ENCODE results near the gene CHN1.
A peak's percentile ranks its signal among the peaks of the same experiment; 100 is the strongest.

GRCh38 chr2:174778085-174778981 is 226.8 kb downstream of the CHN1 start:
- TF ChIP-seq, protein P1, sequence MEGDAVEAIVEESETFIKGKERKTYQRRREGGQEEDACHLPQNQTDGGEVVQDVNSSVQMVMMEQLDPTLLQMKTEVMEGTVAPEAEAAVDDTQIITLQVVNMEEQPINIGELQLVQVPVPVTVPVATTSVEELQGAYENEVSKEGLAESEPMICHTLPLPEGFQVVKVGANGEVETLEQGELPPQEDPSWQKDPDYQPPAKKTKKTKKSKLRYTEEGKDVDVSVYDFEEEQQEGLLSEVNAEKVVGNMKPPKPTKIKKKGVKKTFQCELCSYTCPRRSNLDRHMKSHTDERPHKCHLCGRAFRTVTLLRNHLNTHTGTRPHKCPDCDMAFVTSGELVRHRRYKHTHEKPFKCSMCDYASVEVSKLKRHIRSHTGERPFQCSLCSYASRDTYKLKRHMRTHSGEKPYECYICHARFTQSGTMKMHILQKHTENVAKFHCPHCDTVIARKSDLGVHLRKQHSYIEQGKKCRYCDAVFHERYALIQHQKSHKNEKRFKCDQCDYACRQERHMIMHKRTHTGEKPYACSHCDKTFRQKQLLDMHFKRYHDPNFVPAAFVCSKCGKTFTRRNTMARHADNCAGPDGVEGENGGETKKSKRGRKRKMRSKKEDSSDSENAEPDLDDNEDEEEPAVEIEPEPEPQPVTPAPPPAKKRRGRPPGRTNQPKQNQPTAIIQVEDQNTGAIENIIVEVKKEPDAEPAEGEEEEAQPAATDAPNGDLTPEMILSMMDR (IDR thresholded peaks at IDR 0.05), result no peak
- TF ChIP-seq POLR2AphosphoS5 (IDR thresholded peaks at IDR 0.05), result peak; percentile 55 to 71

Measured in upper lobe of left lung (tissue), 4 donors.